K562 (cell line): Measurements from ENCODE around the gene EIF1. TPM values are rescaled to one million over a fixed set of nuclear protein-coding genes. Genes with fewer than 3 reads are reported as not detected.

Experiments used
- CAMTA2 ChIP-seq: fragments of 250-450 bp; sonication (Bioruptor Pico); conservative IDR thresholded peaks from 2 replicates; pipeline ENCODE4 v1.5.1; 2022
- CBFA2T2 ChIP-seq: fragments of 450-650 bp; conservative IDR thresholded peaks from 2 replicates; pipeline ENCODE4 v1.6.1; 2017; ENCODE audit warnings: mild to moderate bottlenecking
- GTF2E2 ChIP-seq: fragments of 200-800 bp; sonication (Bioruptor generic); IDR thresholded peaks from 2 replicates; pipeline ENCODE4 v1.6.1; 2016; ENCODE audit warnings: missing genetic modification characterization, missing compliant biosample characterization
- HDAC6 ChIP-seq: IDR thresholded peaks from 2 replicates; pipeline ENCODE4 v1.6.1; 2012; ENCODE audit warnings: low read depth, mild to moderate bottlenecking, control low read depth, inconsistent platforms, low read length, moderate library complexity
- MAFF ChIP-seq: IDR thresholded peaks from 2 replicates; pipeline ENCODE4 v1.6.1; 2012; ENCODE audit warnings: low read length, improper control_type of control experiment
- MAFK ChIP-seq: IDR thresholded peaks from 2 replicates; pipeline ENCODE4 v1.6.1; 2011; ENCODE audit warnings: low read length, improper control_type of control experiment
- NBN ChIP-seq: fragments of 450-650 bp; IDR thresholded peaks from 2 replicates; pipeline ENCODE4 v1.6.1; 2016; ENCODE audit warnings: low read depth, mild to moderate bottlenecking
- PURB ChIP-seq: sonication (generic); formaldehyde crosslinking; IDR thresholded peaks from 2 replicates; pipeline ENCODE4 v1.9.0; 2021; ENCODE audit warnings: low read depth, mild to moderate bottlenecking, missing genetic modification reagents
- RBFOX2 ChIP-seq: fragments of 200-400 bp; formaldehyde crosslinking; IDR thresholded peaks from 2 replicates; pipeline ENCODE4 v1.6.1; 2017; ENCODE audit warnings: low read depth, mild to moderate bottlenecking, low read length, moderate library complexity
- SETDB1 ChIP-seq: IDR thresholded peaks from one replicate; pipeline ENCODE4 v1.6.1; 2012; ENCODE audit warnings: low read length, control low read depth, inconsistent platforms
- TFAM ChIP-seq: fragments of 250-450 bp; sonication (Bioruptor Pico); conservative IDR thresholded peaks from 2 replicates; pipeline ENCODE4 v1.5.0; 2021; ENCODE audit warnings: mild to moderate bottlenecking, moderate library complexity
- ZNF695 ChIP-seq: fragments of 450-650 bp; formaldehyde crosslinking; IDR thresholded peaks from 2 replicates; pipeline ENCODE4 v1.4.0; 2020; ENCODE audit warnings: mild to moderate bottlenecking, moderate library complexity
- polyA plus RNA-seq, 8 experiments: library from polyadenylated mRNA; depleted of rRNA in 4 of 8; stranded (reverse) in 5 of 8; unstranded in 3 of 8; fragments of >200 nt; fragmentation: Nextera tagmentation in 2 of 8; fragmentation: Illumina TruSeq in 1 of 8; extraction: Ambion mirVana in 2 of 8; extraction: Trizol in 1 of 8; gene quantifications; 2 replicates each; pipeline versions ENCODE4 v1.2.1 to v1.2.3, GENCODE V29; 2011 to 2014; ENCODE audit warnings: inconsistent platforms in 1 of 8, missing spikeins in 1 of 8
- total RNA-seq, 7 experiments: library from RNA; depleted of rRNA in 6 of 7; stranded (reverse); fragments of >200 nt in 6 of 7; fragmentation: Illumina TruSeq in 2 of 7; extraction: Trizol in 2 of 7; gene quantifications; 2 replicates each; pipeline versions ENCODE4 v1.2.1 to v1.2.3, GENCODE V29; 2011 to 2021; ENCODE audit warnings: low replicate concordance in 1 of 7
- TF ChIP-seq, protein P1 (sequence below): fragments of 200-400 bp; formaldehyde crosslinking; IDR thresholded peaks from 2 replicates; pipeline ENCODE4 v1.6.1; 2017; ENCODE audit warnings: mild to moderate bottlenecking, low read depth, low read length, moderate library complexity
- TF ChIP-seq, protein P2 (sequence below): fragments of 250-450 bp; sonication (Bioruptor Pico); IDR thresholded peaks from 2 replicates; pipeline ENCODE4 v1.8.0; 2022; ENCODE audit warnings: moderate library complexity, mild to moderate bottlenecking, inconsistent platforms
- TF ChIP-seq, protein P3 (sequence below), 2 experiments: fragments of 450-650 bp in 1 of 2; sonication (generic) in 1 of 2; formaldehyde crosslinking in 1 of 2; IDR thresholded peaks; 2 replicates each; pipeline versions ENCODE4 v1.7.1 to v1.9.0; 2016 to 2022; ENCODE audit warnings: inconsistent platforms in 1 of 2, mild to moderate bottlenecking in 1 of 2, missing genetic modification reagents in 1 of 2

Gene EIF1
- total and polyA plus RNA-seq, 9 of the 15 experiments (the other 6 are each of a cell fraction or from before 2014, with no cell fraction given): 67.0 to 1,204 (median 320) TPM

DNA sequence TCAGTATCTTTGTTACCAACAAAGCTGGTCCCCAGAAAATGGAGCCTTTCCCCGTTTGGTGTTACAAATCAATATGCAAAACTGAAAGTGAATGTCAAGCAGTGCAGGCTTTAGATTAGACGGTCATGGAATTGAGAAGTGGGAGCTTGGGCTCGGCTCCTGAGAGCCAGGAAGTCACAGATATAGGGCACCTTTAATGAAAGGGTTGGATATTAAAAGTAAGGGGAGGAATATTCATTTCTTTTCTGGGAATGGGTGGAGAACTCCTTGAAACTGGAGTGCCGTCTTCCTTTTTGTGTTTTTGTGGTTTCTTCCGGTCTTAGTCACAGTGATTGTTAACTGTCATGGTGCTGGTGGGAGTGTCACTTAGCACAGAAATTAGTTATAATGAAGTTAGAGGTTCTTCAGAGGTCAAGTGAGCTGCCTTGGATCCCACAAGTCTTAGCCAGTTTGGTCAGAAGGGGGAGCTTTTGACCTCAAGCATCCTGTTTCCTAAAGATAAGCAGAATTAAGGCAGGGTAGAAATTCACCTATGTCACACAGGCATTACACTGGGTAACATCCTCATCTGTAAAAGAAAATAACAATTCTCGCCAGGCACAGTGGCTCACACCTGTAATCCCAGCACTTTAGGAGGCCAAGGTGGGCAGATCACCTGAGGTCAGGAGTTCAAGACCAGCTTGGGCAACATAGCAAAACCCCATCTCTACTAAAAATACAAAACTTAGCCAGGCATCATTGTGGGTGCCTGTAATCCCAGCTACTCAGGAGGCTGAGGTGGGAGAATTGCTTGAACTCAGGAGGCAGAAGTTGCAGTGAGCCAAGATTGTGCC, 9.6 kb upstream of the EIF1 start (continued):
- TF ChIP-seq NBN (0 out of 2 replicates have a peak, but pooled peaks have one; percentile 28), HDAC6 (no peak), MAFF (peak; percentile 37; the same call in 1 of the 2 replicates), SETDB1 (no peak), TFAM (no peak), RBFOX2 (no peak), CAMTA2 (no peak), CBFA2T2 (peak; percentile 83), GTF2E2 (tag) (peak; percentile 98), MAFK (peak; percentile 55), PURB (no peak), ZNF695 (CRISPR knock-in tag) (no peak)
- TF ChIP-seq, protein P1, sequence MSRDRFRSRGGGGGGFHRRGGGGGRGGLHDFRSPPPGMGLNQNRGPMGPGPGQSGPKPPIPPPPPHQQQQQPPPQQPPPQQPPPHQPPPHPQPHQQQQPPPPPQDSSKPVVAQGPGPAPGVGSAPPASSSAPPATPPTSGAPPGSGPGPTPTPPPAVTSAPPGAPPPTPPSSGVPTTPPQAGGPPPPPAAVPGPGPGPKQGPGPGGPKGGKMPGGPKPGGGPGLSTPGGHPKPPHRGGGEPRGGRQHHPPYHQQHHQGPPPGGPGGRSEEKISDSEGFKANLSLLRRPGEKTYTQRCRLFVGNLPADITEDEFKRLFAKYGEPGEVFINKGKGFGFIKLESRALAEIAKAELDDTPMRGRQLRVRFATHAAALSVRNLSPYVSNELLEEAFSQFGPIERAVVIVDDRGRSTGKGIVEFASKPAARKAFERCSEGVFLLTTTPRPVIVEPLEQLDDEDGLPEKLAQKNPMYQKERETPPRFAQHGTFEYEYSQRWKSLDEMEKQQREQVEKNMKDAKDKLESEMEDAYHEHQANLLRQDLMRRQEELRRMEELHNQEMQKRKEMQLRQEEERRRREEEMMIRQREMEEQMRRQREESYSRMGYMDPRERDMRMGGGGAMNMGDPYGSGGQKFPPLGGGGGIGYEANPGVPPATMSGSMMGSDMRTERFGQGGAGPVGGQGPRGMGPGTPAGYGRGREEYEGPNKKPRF: no peak
- TF ChIP-seq, protein P2, sequence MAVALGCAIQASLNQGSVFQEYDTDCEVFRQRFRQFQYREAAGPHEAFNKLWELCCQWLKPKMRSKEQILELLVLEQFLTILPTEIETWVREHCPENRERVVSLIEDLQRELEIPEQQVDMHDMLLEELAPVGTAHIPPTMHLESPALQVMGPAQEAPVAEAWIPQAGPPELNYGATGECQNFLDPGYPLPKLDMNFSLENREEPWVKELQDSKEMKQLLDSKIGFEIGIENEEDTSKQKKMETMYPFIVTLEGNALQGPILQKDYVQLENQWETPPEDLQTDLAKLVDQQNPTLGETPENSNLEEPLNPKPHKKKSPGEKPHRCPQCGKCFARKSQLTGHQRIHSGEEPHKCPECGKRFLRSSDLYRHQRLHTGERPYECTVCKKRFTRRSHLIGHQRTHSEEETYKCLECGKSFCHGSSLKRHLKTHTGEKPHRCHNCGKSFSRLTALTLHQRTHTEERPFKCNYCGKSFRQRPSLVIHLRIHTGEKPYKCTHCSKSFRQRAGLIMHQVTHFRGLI: no peak
- TF ChIP-seq, protein P3, sequence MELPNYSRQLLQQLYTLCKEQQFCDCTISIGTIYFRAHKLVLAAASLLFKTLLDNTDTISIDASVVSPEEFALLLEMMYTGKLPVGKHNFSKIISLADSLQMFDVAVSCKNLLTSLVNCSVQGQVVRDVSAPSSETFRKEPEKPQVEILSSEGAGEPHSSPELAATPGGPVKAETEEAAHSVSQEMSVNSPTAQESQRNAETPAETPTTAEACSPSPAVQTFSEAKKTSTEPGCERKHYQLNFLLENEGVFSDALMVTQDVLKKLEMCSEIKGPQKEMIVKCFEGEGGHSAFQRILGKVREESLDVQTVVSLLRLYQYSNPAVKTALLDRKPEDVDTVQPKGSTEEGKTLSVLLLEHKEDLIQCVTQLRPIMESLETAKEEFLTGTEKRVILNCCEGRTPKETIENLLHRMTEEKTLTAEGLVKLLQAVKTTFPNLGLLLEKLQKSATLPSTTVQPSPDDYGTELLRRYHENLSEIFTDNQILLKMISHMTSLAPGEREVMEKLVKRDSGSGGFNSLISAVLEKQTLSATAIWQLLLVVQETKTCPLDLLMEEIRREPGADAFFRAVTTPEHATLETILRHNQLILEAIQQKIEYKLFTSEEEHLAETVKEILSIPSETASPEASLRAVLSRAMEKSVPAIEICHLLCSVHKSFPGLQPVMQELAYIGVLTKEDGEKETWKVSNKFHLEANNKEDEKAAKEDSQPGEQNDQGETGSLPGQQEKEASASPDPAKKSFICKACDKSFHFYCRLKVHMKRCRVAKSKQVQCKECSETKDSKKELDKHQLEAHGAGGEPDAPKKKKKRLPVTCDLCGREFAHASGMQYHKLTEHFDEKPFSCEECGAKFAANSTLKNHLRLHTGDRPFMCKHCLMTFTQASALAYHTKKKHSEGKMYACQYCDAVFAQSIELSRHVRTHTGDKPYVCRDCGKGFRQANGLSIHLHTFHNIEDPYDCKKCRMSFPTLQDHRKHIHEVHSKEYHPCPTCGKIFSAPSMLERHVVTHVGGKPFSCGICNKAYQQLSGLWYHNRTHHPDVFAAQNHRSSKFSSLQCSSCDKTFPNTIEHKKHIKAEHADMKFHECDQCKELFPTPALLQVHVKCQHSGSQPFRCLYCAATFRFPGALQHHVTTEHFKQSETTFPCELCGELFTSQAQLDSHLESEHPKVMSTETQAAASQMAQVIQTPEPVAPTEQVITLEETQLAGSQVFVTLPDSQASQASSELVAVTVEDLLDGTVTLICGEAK (IDR thresholded peaks at IDR 0.05): peak; percentile 55; the same call in 1 of the 2 replicates
- TF ChIP-seq, protein P3 (CRISPR knock-in tag; IDR thresholded peaks at IDR 0.05): no peak
